Activated CD4-positive, alpha-beta memory T cell treated with anti-CD3 and anti-CD28 coated beads for 36 hours (primary cell): Measurements from ENCODE around the gene DDX59. TPM values are rescaled to one million over a fixed set of nuclear protein-coding genes. Genes with fewer than 3 reads are reported as not detected.

Experiments
- CTCF ChIA-PET: fragments of 350-600 bp; sonication (Branson Sonifier 250); formaldehyde crosslinking; loops from one replicate; lab custom pipeline; 2021; ENCODE audit warnings: antibody characterized with exemption, inconsistent platforms; lab: Charles Lee
- POLR2A ChIA-PET: fragments of 350-600 bp; sonication (Branson Sonifier 250); formaldehyde crosslinking; loops from one replicate; lab custom pipeline; 2021; ENCODE audit warnings: antibody characterized with exemption; lab: Charles Lee
- DNase-seq: peaks from one replicate; pipeline ENCODE4 v3.0.0-alpha.2; 2020
- H3K27ac Mint-ChIP-seq: one replicate; pipeline ENCODE4 v1.8.0; 2021; ENCODE audit warnings: mixed read lengths
- H3K27me3 Mint-ChIP-seq: one replicate; pipeline ENCODE4 v1.8.0; 2021; ENCODE audit warnings: mixed read lengths
- H3K36me3 Mint-ChIP-seq: one replicate; pipeline ENCODE4 v1.8.0; 2021; ENCODE audit warnings: mixed read lengths
- H3K4me1 Mint-ChIP-seq: one replicate; pipeline ENCODE4 v1.8.0; 2021; ENCODE audit warnings: low read depth, mixed read lengths
- H3K4me3 Mint-ChIP-seq: one replicate; pipeline ENCODE4 v1.8.0; 2021; ENCODE audit warnings: mild to moderate bottlenecking, mixed read lengths
- H3K9me3 Mint-ChIP-seq: one replicate; pipeline ENCODE4 v1.8.0; 2021; ENCODE audit warnings: mixed read lengths
- intact Hi-C: fragments of 100-400 bp; cut with micrococcal nuclease; formaldehyde crosslinking; loops from one replicate; pipeline ENCODE4 v1.15.1; 2023
- total RNA-seq, 2 experiments: library from RNA; stranded (reverse); gene quantifications; one replicate each; pipeline ENCODE4 v1.2.3, GENCODE V29; 2021

DDX59 gene
- total RNA-seq, 2 experiments from 2014 or later: 19.4 to 23.4 TPM

DNA sequence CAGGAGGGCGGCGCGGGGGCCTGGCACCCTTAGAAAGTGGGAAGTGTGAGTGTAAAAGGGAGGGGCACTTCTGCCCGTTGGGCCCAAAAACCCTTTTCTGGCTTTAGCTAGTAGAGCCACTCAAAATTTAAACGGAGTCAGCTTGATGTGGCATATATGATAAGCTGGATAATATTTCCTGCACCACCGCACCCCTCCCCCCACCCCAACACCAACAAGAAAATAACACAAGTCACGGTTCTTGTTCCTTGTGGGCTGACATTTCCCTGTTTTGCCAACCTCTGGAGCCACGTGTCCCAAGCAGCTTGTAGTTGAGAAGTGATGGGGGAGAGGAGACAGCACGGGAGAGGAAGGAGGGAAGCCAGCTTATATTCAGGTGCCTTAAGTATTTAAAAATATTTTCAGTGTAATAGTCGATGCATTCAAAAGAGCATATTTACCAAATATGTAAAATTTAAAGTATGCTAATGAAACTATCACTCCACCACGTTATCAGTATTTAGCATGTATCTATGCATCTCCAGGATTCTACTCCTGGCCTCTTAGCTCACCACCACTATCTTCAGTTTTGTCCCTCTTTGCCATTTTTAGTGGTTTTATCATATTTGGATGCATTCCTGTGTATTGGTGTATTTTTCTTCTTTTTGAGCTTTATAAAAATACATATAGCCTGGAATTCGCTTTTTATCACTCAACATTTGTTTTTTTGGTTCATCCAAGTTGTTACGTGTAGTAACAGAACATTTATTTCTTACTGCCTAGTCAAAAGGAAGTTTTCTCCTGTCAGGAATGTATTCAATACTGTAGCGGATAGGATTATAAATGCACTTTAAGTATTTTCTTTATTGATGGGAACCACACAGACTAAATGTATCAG lies 773 bp upstream of the DDX59 start:
- intact Hi-C loops: loop anchor here (2.0 to 5.0 kb wide), 2 partner anchors 68 to 132 kb away; partner anchors contain the start of gene CAMSAP2
- H3K4me1 Mint-ChIP-seq: peaks cover 36% of the 10 kb centered on the region
- POLR2A ChIA-PET: interaction anchor here (0.6 to 2.4 kb wide), 12 partner anchors 10 to 444 kb away, joined by 3 to 27 read pairs (median 4); partner anchors contain the start of genes CAMSAP2 and KIF14
- H3K27ac Mint-ChIP-seq: peak overlapping the region; percentile 95
- peaks cover 2% of the 10 kb centered on the region for H3K36me3 Mint-ChIP-seq
- peak; percentile 37 for DNase-seq
- no peaks in the 10 kb centered on the region for H3K27me3 Mint-ChIP-seq
- H3K4me3 Mint-ChIP-seq: peak overlapping the region; percentile 92
- no peaks in the 10 kb centered on the region for H3K9me3 Mint-ChIP-seq
- CTCF ChIA-PET: interaction anchor here (0.8 to 5.0 kb wide), 9 partner anchors 11 to 309 kb away, joined by 3 to 63 read pairs (median 4); no protein-coding TSS in a partner anchor

DNA sequence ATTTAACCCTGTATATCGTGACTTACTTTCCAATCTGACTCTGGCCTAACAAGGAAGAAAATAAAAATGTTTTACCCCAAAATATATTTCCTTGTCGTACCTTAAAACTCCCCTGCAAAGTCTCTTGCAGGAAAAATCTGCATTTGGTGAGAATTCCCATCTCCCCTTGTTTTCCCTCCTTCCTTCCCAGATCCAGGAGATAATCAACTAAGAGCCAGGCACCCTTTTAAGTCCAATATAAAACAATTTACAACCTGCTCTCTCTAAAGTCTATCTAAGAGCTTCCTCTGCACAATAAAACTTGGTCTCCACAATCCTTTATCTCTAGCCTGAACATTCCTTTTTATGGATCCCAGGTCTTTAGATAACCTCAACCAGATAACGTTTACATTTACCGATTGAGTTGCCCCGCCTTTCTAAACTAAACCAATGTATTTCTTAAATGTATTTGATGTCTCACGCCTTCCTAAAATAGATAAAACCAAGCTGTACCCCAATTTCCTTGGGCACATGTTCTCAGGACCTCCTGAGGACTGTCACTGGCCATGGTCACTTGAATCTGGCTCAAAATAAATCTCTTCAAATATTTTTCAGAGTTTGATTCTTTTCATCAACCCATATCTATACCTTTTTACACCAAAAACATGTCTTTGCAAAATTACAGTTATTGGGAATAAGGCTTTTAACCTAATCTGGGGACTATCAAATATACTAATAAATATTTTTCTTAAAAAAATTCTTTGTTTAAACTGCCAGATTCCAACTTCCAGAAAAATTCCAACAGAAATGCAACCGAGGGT lies 993 bp downstream of the DDX59 start:
- Mint-ChIP-seq H3K27me3 (no peaks in the 10 kb centered on the region), H3K9me3 (no peaks in the 10 kb centered on the region), H3K4me3 (peak overlapping the region; percentile 77), H3K36me3 (peaks cover 9% of the 10 kb centered on the region), H3K27ac (peak overlapping the region; percentile 72), H3K4me1 (peaks cover 39% of the 10 kb centered on the region)
- DNase-seq: no peak
- intact Hi-C loops: loop anchor here (1.0 to 5.0 kb wide), 3 partner anchors 40 to 349 kb away; partner anchors contain the start of gene KIF14
- ChIA-PET CTCF (interaction anchor here (0.7 to 5.0 kb wide), 7 partner anchors 9 to 311 kb away, joined by 3 to 63 read pairs (median 4); no protein-coding TSS in a partner anchor), POLR2A (interaction anchor here (0.7 to 2.4 kb wide), 10 partner anchors 12 to 446 kb away, joined by 3 to 27 read pairs (median 5); partner anchors contain the start of genes CAMSAP2 and KIF14)

DNA sequence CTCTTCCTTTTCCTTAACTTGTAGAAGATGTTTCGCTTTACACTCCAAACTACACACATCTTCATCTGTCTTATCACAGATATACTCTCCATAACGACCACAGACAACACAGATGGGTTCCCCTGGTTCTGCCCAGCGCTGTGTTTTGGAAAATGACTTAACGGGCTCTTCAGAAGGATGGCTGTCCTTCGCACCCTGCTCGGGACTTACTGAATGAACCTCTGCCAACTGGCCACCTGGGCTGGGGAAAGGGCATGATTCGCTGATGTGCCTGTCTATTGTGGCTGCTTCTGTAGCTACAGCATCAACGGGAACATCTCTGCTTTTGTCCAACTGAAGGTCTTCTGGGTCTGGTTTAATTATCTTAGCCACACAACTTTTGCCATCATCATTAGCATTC lies 3.4 kb downstream of the DDX59 start:
- intact Hi-C loops: loop anchor here (5.0 kb wide), 1 partner anchor 351 kb away; no protein-coding TSS in a partner anchor
- POLR2A ChIA-PET: no interaction called here
- Mint-ChIP-seq H3K4me3 (no peak overlapping the region), H3K27ac (no peak overlapping the region), H3K4me1 (peaks cover 44% of the 10 kb centered on the region), H3K27me3 (no peaks in the 10 kb centered on the region), H3K9me3 (no peaks in the 10 kb centered on the region), H3K36me3 (peaks cover 21% of the 10 kb centered on the region)
- CTCF ChIA-PET: interaction anchor here (1.2 kb wide), 1 partner anchor 44 kb away, joined by 5 read pairs; no protein-coding TSS in a partner anchor
- DNase-seq: no peak

DNA sequence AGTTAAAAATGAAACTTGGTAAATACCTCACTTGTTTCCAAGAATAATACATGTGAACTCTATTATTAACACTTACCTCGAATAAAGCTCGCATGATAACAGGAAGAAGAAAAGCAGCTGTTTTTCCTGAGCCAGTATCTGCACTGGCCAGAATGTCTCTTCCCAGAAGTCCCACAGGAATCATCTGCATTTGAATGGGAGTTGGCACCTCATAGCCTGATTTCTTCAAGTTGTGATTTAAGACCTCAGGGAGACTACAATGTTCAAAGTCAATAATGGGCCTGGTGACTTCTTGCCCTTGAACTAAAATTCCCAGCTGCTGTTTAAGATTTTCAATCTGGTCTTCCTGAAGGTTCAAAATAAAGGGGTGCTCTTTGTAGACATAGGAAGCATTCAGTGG lies 3.8 kb downstream of the DDX59 start:
- CTCF ChIA-PET: interaction anchor here (1.2 kb wide), 1 partner anchor 44 kb away, joined by 5 read pairs; no protein-coding TSS in a partner anchor
- Mint-ChIP-seq H3K27me3 (no peaks in the 10 kb centered on the region), H3K9me3 (no peaks in the 10 kb centered on the region), H3K4me3 (no peak overlapping the region), H3K4me1 (peaks cover 40% of the 10 kb centered on the region), H3K36me3 (peaks cover 22% of the 10 kb centered on the region), H3K27ac (no peak overlapping the region)
- DNase-seq: no peak
- POLR2A ChIA-PET: no interaction called here
- intact Hi-C loops: loop anchor here (5.0 kb wide), 1 partner anchor 351 kb away; no protein-coding TSS in a partner anchor

DNA sequence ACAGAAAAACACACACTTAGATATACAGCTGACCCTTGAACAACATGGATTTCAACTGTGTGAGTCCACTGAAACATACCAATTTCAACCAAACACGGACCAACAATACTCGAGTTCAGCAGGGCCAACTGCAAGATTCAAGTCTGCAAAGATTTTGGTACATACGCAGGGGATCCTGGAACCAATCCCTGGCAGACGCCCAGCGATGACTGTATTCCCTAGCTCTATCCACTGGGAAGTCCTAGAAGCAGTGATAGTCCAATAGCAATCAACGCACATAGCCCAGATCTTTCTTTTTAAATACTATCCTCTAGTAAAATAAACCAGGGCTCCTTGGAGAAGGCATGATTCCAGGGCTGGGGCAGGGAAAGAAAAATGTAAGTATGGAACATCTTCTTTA lies 9.0 kb downstream of the DDX59 start:
- ChIA-PET CTCF (interaction anchor here (2.1 kb wide), 1 partner anchor 9 kb away, joined by 6 read pairs; the partner anchor contains the start of gene DDX59), POLR2A (interaction anchor here (1.1 kb wide), 1 partner anchor 10 kb away, joined by 4 read pairs; the partner anchor contains the start of gene DDX59)
- no peak for DNase-seq
- H3K9me3 Mint-ChIP-seq: no peaks in the 10 kb centered on the region
- H3K4me3 Mint-ChIP-seq: no peak overlapping the region
- H3K4me1 Mint-ChIP-seq: peaks cover 22% of the 10 kb centered on the region
- H3K27me3 Mint-ChIP-seq: no peaks in the 10 kb centered on the region
- peaks cover 38% of the 10 kb centered on the region for H3K36me3 Mint-ChIP-seq
- intact Hi-C loops: no loop called here
- no peak overlapping the region for H3K27ac Mint-ChIP-seq

DNA sequence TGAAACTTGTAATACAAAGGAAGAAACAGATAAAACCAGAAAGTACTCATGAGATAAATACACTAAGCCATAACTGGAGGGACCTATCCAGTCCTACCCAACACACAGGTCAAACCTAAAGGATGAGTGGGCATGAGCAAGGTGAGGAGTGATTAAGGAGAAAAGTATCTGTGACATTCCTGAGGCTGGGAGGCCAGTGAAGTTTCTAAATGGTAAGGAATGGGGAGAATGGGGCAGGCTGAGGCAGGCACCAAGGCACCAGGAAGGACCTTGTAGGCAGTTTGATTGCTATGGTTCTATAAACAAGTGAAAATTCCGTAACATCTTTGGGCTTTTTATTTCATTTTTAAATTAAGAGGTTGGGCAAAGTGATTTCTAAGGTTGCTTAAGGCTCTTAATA lies 10.4 kb downstream of the DDX59 start:
- H3K9me3 Mint-ChIP-seq: no peaks in the 10 kb centered on the region
- DNase-seq: no peak
- no peak overlapping the region for H3K4me3 Mint-ChIP-seq
- H3K27me3 Mint-ChIP-seq: no peaks in the 10 kb centered on the region
- intact Hi-C loops: no loop called here
- ChIA-PET CTCF (interaction anchor here (1.2 to 2.1 kb wide), 2 partner anchors 10 to 37 kb away, joined by 4 to 6 read pairs; partner anchors contain the start of gene DDX59), POLR2A (no interaction called here)
- H3K36me3 Mint-ChIP-seq: peaks cover 37% of the 10 kb centered on the region
- H3K27ac Mint-ChIP-seq: no peak overlapping the region
- H3K4me1 Mint-ChIP-seq: peaks cover 24% of the 10 kb centered on the region

DNA sequence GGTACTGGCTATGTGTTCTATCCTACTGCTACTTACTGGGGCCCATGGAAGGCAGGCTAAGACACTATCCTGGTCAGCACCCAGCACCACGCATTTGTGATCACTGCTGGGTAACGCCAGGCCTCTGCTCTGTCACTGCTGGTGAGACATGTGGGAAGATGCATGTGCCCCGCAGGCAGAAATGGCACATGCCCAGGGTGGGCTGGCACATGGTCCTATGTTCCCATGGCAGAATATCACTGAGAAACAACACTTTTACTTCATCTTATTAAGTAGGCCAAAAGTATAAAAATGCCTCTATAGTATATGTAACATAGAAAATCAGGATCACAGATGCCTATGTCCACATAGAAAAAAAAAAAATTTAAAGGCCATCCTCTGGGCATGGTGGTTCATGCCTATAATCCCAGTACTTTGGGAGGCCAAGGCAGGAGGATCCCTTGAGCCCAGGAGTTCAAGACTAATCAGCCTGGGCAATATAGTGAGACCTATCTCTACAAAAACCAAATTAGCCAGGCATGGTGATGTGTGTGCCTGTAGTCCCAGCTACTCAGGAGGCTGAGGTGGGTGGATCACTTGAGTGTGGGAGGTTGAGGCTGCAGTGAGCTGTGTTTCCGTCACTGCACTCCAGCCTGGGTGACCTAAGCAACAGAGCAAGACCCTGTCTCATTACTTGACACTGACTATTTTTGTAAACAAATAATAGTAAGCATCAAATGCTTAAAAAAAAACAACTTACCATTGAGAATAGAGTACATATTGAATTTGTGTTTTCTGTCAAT lies 11.5 kb downstream of the DDX59 start:
- Mint-ChIP-seq H3K9me3 (no peaks in the 10 kb centered on the region), H3K27me3 (no peaks in the 10 kb centered on the region), H3K27ac (no peak overlapping the region), H3K4me3 (no peak overlapping the region), H3K36me3 (peaks cover 35% of the 10 kb centered on the region), H3K4me1 (peaks cover 24% of the 10 kb centered on the region)
- DNase-seq: no peak
- CTCF ChIA-PET: interaction anchor here (1.2 kb wide), 1 partner anchor 36 kb away, joined by 4 read pairs; no protein-coding TSS in a partner anchor
- POLR2A ChIA-PET: no interaction called here
- intact Hi-C loops: no loop called here

DNA sequence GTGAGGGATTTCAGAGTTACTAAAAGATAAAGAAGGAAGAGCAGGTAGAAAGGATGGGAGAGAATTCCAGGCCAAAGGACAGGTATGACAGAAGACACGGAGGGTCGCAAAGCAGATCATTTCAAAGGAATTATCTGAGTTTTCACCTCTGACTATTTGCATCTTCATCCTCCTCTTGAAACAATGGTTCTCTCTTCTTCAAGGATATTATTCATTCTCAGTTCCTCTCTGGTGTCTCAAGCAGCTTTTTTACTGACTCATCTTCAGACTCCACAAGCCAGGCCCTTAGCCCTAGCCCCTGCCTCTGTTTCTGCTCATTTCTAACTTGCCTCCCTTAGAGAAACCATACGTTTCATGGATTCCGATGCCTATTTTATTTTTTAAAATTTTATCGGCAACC lies 15.0 kb downstream of the DDX59 start:
- Mint-ChIP-seq H3K4me3 (no peak overlapping the region), H3K27me3 (no peaks in the 10 kb centered on the region), H3K9me3 (no peaks in the 10 kb centered on the region), H3K36me3 (peaks cover 28% of the 10 kb centered on the region), H3K4me1 (peaks cover 26% of the 10 kb centered on the region), H3K27ac (no peak overlapping the region)
- no peak for DNase-seq
- POLR2A ChIA-PET: no interaction called here
- CTCF ChIA-PET: no interaction called here
- intact Hi-C loops: no loop called here

DNA sequence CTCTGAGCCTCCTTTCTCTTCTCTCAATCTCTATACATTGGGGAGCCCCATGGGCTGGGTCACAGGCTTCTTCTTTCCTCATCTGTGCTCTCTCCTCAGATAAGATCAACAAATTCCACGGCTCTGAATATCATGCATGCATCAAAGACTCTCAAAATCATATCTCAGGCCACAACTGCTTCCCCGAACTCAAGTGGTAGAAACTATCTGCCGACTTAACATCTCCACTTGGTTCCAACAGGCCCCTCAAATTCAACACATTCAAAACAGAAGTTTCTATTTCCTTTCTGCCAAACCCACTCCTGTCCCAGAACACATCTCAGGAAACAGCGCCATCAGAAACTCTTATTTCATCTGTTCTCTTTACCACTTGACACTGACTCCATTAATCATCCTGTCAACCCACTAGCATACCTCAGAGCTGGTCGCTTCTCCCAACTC lies 16.7 kb downstream of the DDX59 start:
- Mint-ChIP-seq H3K27ac (peak overlapping the region; percentile 15), H3K36me3 (peaks cover 26% of the 10 kb centered on the region), H3K9me3 (no peaks in the 10 kb centered on the region), H3K27me3 (no peaks in the 10 kb centered on the region), H3K4me1 (peaks cover 26% of the 10 kb centered on the region), H3K4me3 (no peak overlapping the region)
- POLR2A ChIA-PET: interaction anchor here (0.7 to 1.2 kb wide), 3 partner anchors 11 to 292 kb away, joined by 3 to 4 read pairs (median 3); partner anchors contain the start of gene DDX59
- intact Hi-C loops: loop anchor here (1.0 kb wide), 1 partner anchor 25 kb away; no protein-coding TSS in a partner anchor
- peak; percentile 12 for DNase-seq
- CTCF ChIA-PET: interaction anchor here (1.1 kb wide), 1 partner anchor 31 kb away, joined by 7 read pairs; no protein-coding TSS in a partner anchor

DNA sequence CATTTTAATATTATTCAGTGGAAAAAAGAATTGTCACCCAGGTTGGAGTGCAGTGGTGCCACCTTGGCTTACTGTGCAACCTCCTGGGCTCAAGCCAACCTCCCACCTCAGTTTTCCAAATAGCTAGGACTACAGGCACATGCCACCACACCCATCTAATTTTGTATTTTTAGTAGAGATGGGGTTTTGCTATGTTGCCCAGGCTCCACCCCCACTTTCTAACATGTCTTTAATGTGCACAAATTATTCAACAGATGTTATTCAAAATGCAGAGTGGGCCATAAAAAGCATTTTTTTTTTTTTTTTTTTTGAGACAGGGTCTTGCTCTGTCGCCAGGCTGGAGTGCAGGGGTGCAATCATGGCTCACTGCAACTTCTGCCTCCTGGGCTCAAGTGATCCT lies 17.3 kb downstream of the DDX59 start:
- Mint-ChIP-seq H3K36me3 (peaks cover 23% of the 10 kb centered on the region), H3K27ac (no peak overlapping the region), H3K4me1 (peaks cover 26% of the 10 kb centered on the region), H3K27me3 (no peaks in the 10 kb centered on the region), H3K4me3 (no peak overlapping the region), H3K9me3 (no peaks in the 10 kb centered on the region)
- ChIA-PET POLR2A (no interaction called here), CTCF (no interaction called here)
- intact Hi-C loops: no loop called here
- DNase-seq: no peak
